OCI-LY7 (cell line): ENCODE measurements around the gene ITPRID1.

Experiments
- CTCF ChIP-seq: fragments of 200-600 bp; sonication (generic); conservative IDR thresholded peaks from 2 replicates; pipeline ENCODE4 v1.5.1; 2014; ENCODE audit warnings: mild to moderate bottlenecking, antibody characterized with exemption, low read length, moderate library complexity, mixed read lengths
- EZH2phosphoT487 ChIP-seq: fragments of 200-600 bp; sonication (generic); IDR thresholded peaks from 2 replicates; pipeline ENCODE4 v1.6.1; 2018; ENCODE audit warnings: low read depth, borderline replicate concordance, mild to moderate bottlenecking, mixed run types, antibody characterized with exemption, low read length, moderate library complexity, mixed read lengths

- TF ChIP-seq EZH2phosphoT487 (no peak), CTCF (no peak)
Observed at GRCh38 chr7:31663072-31663471, 149.2 kb downstream of the ITPRID1 start.
